Tibial artery (tissue), 4 donors: Measurements from ENCODE around the gene SLC31A2.
"Not testable (repeated sequence)": the region's sequence is repeated elsewhere in the genome, so short reads cannot be mapped to it uniquely, and the experiment has no call there.

Experiments used
- DNase-seq, 2 donors: peaks; one replicate each; pipeline ENCODE4 v3.0.0-alpha.2; 2019
- H3K27ac ChIP-seq, 2 donors: fragments of 200-600 bp; sonication (generic) in 1 of 2; 1 replicate in 1 of 2; 2 replicates in 1 of 2; pipeline ENCODE4 v1.5.1; 2018 to 2019; ENCODE audit warnings: mild to moderate bottlenecking in 1 of 2
- H3K27me3 ChIP-seq, 2 donors: fragments of 200-600 bp; sonication (generic) in 1 of 2; one replicate each; pipeline versions ENCODE4 v1.5.1 to v1.6.0; 2016 to 2019
- H3K36me3 ChIP-seq, 3 donors: fragments of 200-600 bp; sonication (generic) in 2 of 3; one replicate each; pipeline ENCODE4 v1.5.1; 2016 to 2019; ENCODE audit warnings: mild to moderate bottlenecking in 2 of 3
- H3K4me1 ChIP-seq, 4 donors: fragments of 200-600 bp; sonication (generic) in 2 of 4; 1 replicate in 3 of 4; 2 replicates in 1 of 4; pipeline ENCODE4 v1.5.1; 2016 to 2019
- H3K4me3 ChIP-seq, 2 donors: fragments of 200-600 bp; sonication (generic) in 1 of 2; 1 replicate in 1 of 2; 2 replicates in 1 of 2; pipeline ENCODE4 v1.5.1; 2018 to 2019; ENCODE audit warnings: mild to moderate bottlenecking in 2 of 2
- H3K9me3 ChIP-seq, 3 donors: fragments of 200-600 bp; sonication (generic) in 1 of 3; one replicate each; pipeline ENCODE4 v1.5.1; 2016 to 2019
- CTCF ChIP-seq, 2 experiments: fragments of 200-600 bp in 1 of 2; fragments of 450-650 bp in 1 of 2; IDR thresholded peaks; one replicate each; pipeline ENCODE4 v1.5.1; 2017 to 2019; ENCODE audit warnings: antibody characterized with exemption in 2 of 2, mild to moderate bottlenecking in 1 of 2, moderate library complexity in 1 of 2
- intact Hi-C: fragments of 100-400 bp; cut with DNase I; formaldehyde crosslinking; loops from one replicate; pipeline ENCODE4 v1.15.0; 2023; ENCODE audit warnings: low total_unique reads

Gene SLC31A2

GRCh38 chr9:113148781-113149510 lies 1.9 kb upstream of the SLC31A2 start:
- Histone ChIP-seq H3K36me3 (no peaks in the 10 kb centered on the region), H3K27me3 (peaks cover 0 to 4% of the 10 kb centered on the region in 2 donors), H3K4me3 (no peak overlapping the region), H3K4me1 (peaks cover 0 to 17% (median 8%) of the 10 kb centered on the region in 4 donors), H3K9me3 (no peaks in the 10 kb centered on the region), H3K27ac (no peak overlapping the region)
- intact Hi-C loops = no loop called here
- DNase-seq = no peak
- no peak for TF ChIP-seq CTCF (IDR thresholded peaks at IDR 0.05)

DNA sequence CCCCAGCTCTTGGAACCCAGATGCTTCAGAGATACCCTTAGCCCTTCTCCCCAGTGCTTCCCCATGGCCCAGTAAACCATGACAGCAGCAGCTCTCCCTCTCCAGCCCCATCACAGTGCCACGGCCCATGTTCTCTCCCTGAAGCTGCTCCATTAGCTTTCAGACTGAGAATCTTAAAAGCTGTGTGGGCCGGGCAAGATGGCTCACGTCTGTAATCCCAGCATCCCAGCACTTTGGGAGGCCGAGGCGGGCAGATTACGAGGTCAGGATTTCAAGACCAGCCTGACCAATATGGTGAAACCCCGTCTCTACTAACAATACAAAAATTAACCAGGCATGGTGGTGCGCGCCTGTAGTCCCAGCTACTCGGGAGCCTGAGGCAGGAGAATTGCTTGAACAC lies 1.2 kb upstream of the SLC31A2 start:
- H3K27me3 ChIP-seq, H3K36me3 ChIP-seq, H3K9me3 ChIP-seq, H3K27ac ChIP-seq, DNase-seq, H3K4me3 ChIP-seq, intact Hi-C loops: not testable (repeated sequence)
- H3K4me1 ChIP-seq = peaks cover 0 to 18% (median 8%) of the 10 kb centered on the region in 4 donors

DNA sequence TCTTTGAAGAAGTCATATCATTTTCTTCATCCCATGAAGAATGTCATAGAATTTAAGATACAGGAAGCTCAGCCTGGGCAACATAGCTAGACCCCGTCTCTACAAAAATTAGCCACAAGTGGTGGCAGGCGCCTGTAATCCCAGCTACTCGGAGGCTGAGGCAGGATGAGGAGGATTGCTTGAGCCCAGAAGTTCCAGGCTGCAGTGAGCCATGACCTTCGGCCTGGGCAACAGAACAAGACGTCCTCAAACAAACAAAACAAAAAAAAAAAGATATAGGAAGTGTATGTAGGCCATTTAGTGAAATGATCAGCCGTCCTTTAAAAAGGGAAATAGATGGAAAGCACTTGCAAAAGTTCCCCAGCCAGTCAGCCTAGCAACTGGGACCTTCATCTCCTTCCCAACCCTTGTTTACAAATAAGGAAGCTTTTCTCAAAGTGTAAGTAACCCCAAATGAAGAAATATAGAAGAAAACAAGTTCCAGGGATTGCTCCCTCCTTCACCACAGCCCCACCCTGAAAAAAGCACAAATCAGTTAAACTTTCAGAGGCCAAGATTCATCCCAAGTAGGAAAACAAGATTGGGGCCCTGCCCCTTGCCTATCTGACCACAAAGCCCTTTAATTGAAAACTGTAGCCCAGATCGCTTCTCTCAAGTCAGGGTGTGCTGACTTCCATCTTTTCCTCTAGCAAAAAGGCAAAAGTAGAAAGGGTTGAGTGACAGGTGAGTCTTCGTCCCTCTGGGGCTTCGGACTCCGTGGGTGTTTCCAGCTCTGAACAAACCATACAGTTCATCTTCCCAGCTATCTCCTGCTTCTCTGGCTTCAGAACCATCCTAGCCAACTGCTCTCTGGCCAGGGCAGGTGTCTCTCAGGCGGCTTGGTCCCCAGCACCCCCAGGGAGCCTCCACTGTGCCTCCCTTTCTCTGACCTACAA lies 1.2 kb downstream of the SLC31A2 start:
- Histone ChIP-seq H3K36me3 (peaks cover 0 to 2% (median under 1%) of the 10 kb centered on the region in 3 donors), H3K9me3 (no peaks in the 10 kb centered on the region), H3K4me1 (peaks cover 0 to 28% (median 12%) of the 10 kb centered on the region in 4 donors), H3K27ac (peak overlapping the region; percentile 77 to 82), H3K27me3 (no peaks in the 10 kb centered on the region), H3K4me3 (peak overlapping the region; percentile 79 to 95)
- TF ChIP-seq CTCF (IDR thresholded peaks at IDR 0.05) = no peak
- intact Hi-C loops = no loop called here
- peak in 1 of 2 donors; percentile 39 for DNase-seq

- no peak overlapping the region for H3K27ac ChIP-seq
- no peak for TF ChIP-seq CTCF (IDR thresholded peaks at IDR 0.05)
- H3K4me1 ChIP-seq = peaks cover 0 to 28% (median 12%) of the 10 kb centered on the region in 4 donors
- H3K36me3 ChIP-seq = peaks cover under 1 to 10% (median 8%) of the 10 kb centered on the region in 3 donors
- no peaks in the 10 kb centered on the region for H3K9me3 ChIP-seq
- intact Hi-C loops = no loop called here
- peak overlapping the region; percentile 79 to 95 for H3K4me3 ChIP-seq
- no peak for DNase-seq
- no peaks in the 10 kb centered on the region for H3K27me3 ChIP-seq
These were observed 1.9 kb downstream of the SLC31A2 start for GRCh38 chr9:113152699-113153098.

- no peak for DNase-seq
- H3K27me3 ChIP-seq = no peaks in the 10 kb centered on the region
- intact Hi-C loops = no loop called here
- peaks cover 9 to 19% (median 16%) of the 10 kb centered on the region in 3 donors for H3K36me3 ChIP-seq
- TF ChIP-seq CTCF (IDR thresholded peaks at IDR 0.05) = no peak
- no peaks in the 10 kb centered on the region for H3K9me3 ChIP-seq
- no peak overlapping the region for H3K4me3 ChIP-seq
- no peak overlapping the region for H3K27ac ChIP-seq
- H3K4me1 ChIP-seq = peaks cover 0 to 28% (median 12%) of the 10 kb centered on the region in 4 donors
These were observed 2.8 kb downstream of the SLC31A2 start for GRCh38 chr9:113153599-113153998.
